ENCODE data around the gene MRPL41. TPM values are rescaled to one million over a fixed set of nuclear protein-coding genes. Genes with fewer than 3 reads are reported as not detected.
"Not testable (repeated sequence)": the region's sequence is repeated elsewhere in the genome, so short reads cannot be mapped to it uniquely, and the experiment has no call there.

MRPL41 gene
- polyA plus RNA-seq, 1 donor: 27.6 TPM

DNA sequence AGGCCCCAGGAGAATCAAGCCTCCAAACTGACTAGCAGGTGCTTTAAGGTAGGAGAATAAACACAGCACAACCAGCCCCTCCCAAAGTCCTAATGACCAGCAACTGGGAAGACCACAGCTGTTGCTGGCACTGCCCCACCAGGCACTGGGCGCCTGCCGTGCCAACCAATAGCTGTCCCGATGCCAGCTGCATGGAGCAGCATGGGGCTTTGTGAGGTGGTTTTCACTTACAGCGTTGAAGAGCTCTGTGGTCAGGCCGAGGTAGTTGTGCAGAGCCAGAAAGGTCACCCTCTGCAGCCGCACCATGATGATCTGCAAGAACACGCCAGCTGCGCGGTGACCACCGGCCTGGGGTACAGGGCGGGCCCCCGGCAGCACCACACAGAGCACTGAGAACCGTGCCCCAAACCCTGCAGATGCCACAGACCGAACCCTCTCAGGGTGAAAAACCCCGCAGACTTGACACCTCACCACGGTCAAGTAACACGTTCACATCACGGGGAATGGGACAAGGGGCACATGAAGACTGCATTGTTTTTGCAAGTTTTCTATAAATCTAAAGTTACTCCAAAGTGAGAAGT is 30.2 kb upstream of the MRPL41 start:
- no peak for DNase-seq (ENCODE audit: low read depth)

DNA sequence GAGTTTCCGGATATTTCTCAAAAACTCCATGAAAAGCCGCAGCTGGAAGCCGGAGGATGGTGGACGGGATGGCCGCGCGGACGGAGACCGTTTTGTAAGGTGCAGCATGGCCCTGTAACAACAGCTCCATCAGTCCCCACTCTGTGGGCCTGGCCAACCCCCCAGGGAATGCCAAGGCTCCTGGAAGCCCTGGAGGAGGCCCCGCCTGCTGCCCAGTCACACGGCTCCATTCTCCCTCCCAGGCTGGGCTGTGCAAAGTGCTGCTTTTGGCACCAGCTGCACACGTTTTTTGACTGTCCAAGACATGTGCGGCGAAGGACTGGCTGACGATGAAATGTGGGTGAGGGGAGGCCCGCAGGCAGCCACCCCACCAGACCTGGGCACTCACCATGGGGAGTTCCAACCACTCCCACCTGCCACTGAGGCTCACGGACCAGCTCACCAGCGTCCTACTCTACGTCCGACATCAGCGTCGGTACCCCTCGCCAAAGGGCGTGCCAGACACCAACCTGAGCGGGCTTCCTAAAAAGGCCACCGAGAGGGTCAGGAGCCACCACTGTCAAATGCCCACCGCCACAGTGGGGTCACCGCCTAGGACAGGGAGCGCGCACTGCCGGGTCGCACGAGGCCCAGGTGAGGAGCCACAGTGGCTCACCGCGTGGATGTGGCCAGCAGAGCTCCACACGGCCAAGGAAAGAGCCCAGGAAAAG is 28.8 kb upstream of the MRPL41 start:
- no peak for DNase-seq (ENCODE audit: low read depth)

- DNase-seq (ENCODE audit: low read depth): no peak
Measured at GRCh38 chr9:137524161-137524980, 27.3 kb upstream of the MRPL41 start.

- no peak for DNase-seq (ENCODE audit: low read depth)
Measured at GRCh38 chr9:137524981-137525317, 26.7 kb upstream of the MRPL41 start.

DNA sequence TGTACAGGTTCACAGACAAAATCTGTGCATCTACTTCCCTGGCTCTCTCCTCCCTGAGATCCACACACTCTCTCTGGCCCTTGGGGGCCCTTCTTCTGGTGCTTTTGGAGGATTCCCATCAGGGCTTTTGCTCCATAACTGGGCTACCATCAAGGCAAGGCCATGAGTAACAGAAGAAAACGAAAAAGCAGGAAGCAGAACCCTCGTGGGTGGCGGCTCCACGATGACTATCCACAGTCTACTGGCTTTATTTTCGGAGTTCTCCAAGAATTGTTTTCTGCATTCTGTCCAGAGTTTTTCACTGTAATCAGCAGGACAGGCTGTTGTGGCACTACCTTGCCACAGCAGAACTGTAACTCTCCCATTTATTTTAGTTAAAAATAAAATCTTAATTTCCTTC is 21.3 kb upstream of the MRPL41 start:
- DNase-seq (ENCODE audit: low read depth): no peak

DNA sequence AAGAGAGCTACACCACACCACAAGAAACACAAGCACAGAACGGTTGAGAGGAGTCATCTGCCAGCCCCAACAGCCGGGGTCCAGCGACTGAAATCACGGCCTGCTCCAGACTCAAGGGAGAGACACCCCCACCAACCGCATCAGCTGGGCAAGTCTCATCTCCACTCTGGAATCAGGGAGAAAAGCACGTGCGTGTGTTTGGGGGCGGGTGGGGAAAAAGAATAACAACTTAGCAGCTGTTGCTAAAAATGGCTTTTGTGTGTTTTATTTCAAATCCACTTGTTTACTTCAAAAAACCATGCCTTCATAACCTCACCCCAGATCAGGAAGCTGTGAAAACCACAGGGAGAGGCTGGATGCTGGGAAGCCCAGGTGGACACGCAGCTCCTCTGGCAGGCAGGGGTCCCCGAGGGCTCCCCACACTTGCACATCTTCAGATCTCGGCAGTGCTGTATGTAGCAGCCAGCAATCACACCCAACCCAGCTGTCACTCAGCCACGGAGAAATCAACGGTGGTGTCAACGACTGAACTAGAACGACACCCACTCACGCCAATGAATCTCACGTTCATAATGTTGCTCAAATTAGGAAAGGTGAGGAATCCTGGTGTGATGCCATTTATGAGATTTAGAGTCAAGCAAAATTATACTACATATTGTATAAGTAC is 20.4 kb upstream of the MRPL41 start:
- no peak for DNase-seq (ENCODE audit: low read depth)

- not testable (repeated sequence) for DNase-seq (ENCODE audit: low read depth)
Measured at GRCh38 chr9:137532891-137533468, 18.7 kb upstream of the MRPL41 start.

DNA sequence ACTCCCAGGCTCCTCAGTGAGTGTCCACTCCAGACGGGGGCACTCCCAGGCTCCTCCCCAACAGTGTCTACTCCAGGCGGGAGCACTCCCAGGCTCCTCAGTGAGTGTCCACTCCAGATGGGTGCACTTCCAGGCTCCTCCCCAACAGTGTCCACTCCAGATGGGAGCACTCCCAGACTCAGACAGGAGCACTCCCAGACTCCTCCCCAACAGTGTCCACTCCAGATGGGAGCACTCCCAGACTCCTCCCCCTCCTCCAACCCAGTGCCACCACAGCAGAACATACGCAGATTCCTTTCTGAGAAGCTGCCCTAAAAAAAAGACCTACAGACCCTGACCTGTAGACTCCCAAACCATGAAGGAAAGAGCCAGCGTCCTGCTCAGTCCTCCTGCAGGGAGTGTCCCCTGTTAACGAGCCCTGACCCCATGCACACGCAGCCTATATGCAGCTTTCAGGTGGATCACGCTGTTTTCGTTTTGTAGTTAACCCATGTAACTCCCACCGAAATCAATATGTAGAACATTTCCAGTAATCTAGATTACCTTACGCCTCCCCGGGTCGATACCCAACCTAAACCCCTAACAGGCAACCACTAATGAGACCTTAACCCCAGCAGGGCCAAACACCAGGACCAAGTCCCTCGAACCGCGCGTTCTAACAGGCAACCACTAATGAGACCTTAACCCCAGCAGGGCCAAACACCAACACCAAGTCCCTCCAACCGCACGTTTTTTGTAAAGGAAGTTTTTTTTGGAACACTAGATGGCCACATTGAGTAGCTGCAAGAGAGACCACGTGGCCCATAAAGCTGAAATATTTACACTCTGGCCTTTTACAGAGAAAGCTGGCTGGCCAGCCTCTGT is 17.2 kb upstream of the MRPL41 start:
- DNase-seq (ENCODE audit: low read depth): no peak

GRCh38 chr9:137535120-137535428 is 16.6 kb upstream of the MRPL41 start:
- no peak for DNase-seq (ENCODE audit: low read depth)

- DNase-seq (ENCODE audit: low read depth): not testable (repeated sequence)
Measured at GRCh38 chr9:137536594-137537131, 15.0 kb upstream of the MRPL41 start.

- no peak for DNase-seq (ENCODE audit: low read depth)
Measured at GRCh38 chr9:137538058-137538457, 13.6 kb upstream of the MRPL41 start.

DNA sequence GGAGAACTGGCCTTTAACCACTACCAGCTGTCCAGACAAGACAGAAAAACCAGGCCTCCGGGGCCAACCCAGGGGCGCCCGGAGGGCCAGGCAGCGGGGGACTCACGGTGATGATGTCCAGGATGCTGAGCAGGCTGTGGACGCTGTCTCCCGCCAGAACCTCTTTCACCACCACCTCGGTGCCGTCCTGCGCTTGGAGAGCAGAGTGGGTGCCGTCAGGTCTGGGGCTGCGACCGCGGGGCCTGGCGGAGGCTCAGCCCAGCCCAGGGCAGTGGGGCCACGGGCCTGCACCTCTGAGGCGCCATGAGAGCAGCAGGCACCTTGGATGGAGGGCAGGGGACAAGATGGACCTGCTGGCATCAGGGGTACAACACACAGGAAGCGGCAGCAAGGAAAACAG is 11.1 kb upstream of the MRPL41 start:
- no peak for DNase-seq (ENCODE audit: low read depth)

DNA sequence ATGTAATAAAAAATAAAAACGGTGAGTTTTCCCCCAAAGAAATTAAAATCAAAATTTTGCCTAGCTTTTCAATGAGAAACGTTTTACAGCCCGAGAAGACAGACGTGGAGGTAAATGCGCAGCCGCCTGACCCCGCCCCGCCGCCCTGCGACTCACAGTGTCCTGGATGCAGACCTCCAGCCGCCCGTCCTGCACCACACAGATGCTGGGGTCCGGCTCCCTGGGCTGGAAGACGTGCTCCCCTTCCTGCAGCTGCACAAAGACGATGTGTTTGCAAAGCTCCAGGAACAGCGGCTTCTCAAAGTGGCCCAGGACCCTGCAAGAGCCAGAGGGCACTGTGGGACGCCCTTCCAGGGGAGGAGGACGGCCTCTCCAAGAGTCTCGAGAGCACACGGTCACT is 9.2 kb upstream of the MRPL41 start:
- DNase-seq (ENCODE audit: low read depth): no peak

DNA sequence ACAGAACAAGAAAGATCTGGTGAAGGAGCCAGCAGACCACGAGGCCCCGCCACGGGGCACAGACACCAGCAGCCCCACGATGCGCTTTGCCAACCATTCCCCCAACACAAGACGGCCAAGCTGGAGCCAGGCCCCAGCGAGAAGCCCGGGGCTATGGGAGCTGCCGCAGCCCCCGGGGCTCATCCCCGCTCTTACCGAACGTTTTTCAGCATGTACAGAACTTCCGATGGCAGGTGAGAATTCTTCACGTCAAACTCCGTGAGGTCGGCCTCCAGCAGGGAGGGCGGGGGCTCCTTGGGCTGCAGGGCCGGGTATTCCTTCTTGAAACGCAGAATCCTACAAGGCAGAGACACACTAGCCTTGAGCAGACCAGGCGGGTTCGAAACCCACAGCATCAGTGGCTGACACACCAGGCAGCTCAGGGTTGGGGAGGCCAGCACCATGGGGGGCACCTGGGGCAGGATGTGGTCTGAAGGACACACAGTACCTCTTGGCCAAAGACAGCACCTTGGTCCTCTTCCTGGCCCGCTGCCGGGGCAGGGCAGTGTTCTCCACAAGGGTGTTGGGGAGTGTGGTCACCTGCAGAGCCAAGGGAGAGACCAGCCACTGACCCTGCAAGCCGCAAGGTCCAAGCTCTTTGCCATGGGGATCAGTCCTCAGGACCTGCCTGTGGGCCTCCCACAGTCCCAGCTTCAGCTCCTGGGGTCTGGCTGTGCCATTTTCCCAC is 8.3 kb upstream of the MRPL41 start:
- DNase-seq (ENCODE audit: low read depth): no peak

GRCh38 chr9:137544176-137544760 is 7.4 kb upstream of the MRPL41 start:
- DNase-seq (ENCODE audit: low read depth): no peak

- DNase-seq (ENCODE audit: low read depth): no peak
Measured at GRCh38 chr9:137545123-137545522, 6.6 kb upstream of the MRPL41 start.

GRCh38 chr9:137547687-137548543 is 3.8 kb upstream of the MRPL41 start:
- DNase-seq (ENCODE audit: low read depth): no peak

DNA sequence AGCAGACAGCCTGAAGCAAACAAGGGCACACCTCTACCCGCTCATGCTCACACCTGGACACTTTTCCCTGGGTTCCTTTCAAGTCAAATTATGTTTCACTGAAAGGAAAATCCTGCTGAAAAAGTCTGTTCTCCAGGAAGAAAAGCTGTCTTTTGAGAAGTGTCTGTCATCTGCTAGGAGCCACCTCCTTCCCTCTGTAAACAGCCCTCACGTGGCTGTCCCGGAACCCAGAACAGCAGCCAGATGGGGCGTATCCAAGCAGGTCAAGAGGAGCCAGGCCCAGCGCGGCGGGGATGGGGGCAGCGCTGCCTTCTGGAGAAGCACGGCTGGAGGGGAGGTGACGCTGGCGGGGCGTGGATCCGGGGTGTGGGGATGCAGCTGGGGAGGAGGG is 1.5 kb upstream of the MRPL41 start, which contains the start of gene PNPLA7:
TSS of gene PNPLA7 (minus strand) at position 172 of the 391 bp plus-strand sequence. CDS start 205 bp downstream, outside the sequence.
- DNase-seq (ENCODE audit: low read depth): peak; percentile 63

DNA sequence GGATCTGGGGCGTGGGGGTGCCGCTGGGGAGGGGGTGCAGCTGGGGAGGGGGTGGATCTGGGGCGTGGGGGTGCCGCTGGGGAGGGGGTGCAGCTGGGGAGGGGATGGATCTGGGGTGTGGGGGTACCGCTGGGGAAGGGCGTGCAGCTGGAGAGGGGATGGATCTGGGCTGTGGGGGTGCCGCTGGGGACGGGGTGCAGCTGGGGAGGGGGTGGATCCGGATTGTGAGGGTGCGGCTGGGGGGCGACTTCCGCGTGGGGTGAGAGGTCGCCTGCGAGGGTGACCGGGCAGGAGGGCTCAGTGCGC is 768 bp upstream of the MRPL41 start:
- DNase-seq (ENCODE audit: low read depth): not testable (repeated sequence)
